H1 (cell line): ENCODE results near the gene TSPAN17. TPM values are rescaled to one million over a fixed set of nuclear protein-coding genes. Genes with fewer than 3 reads are reported as not detected.

ENCODE experiments used
- CTCF ChIA-PET: fragments of 300-600 bp; sonication (Branson Sonifier 250); formaldehyde crosslinking; loops from one replicate; lab custom pipeline; 2021; ENCODE audit not compliant: partially characterized antibody; lab: Charles Lee
- POLR2A ChIA-PET: fragments of 300-600 bp; sonication (Branson Sonifier 250); formaldehyde crosslinking; loops from one replicate; lab custom pipeline; 2021; ENCODE audit warnings: inconsistent platforms; ENCODE audit not compliant: partially characterized antibody; lab: Charles Lee
- DNase-seq, 2 experiments: peaks; one replicate each; pipeline versions ENCODE4 v3.0.0 to v3.0.0-alpha.2; 2010 to 2022; ENCODE audit warnings: low spot score in 2 of 2, low read depth in 1 of 2, mixed read lengths in 1 of 2
- FAIRE-seq: peaks from 2 replicates; lab custom pipeline; 2011; peaks lifted over from hg19 to GRCh38; lab: Jason Lieb, UNC
- H2AFZ ChIP-seq: 2 replicates; pipeline ENCODE4 v1.8.1; 2012; ENCODE audit warnings: low read length, inconsistent platforms
- H2AK5ac ChIP-seq: 2 replicates; pipeline ENCODE4 v1.6.1; 2013; ENCODE audit warnings: low read depth, low read length
- H2BK120ac ChIP-seq: replicated peaks from 2 replicates; pipeline ENCODE3; 2013; ENCODE audit warnings: low read depth, low read length, inconsistent platforms
- H2BK12ac ChIP-seq: 2 replicates; pipeline ENCODE4 v1.6.1; 2013; ENCODE audit warnings: low read depth, low read length
- H2BK15ac ChIP-seq: 2 replicates; pipeline ENCODE4 v1.6.1; 2013; ENCODE audit warnings: low read length
- H2BK20ac ChIP-seq: 2 replicates; pipeline ENCODE4 v1.6.1; 2013; ENCODE audit warnings: low read length
- H2BK5ac ChIP-seq: 2 replicates; pipeline ENCODE4 v1.6.1; 2013; ENCODE audit warnings: low read depth, low read length
- H3K14ac ChIP-seq: 2 replicates; pipeline ENCODE4 v1.6.1; 2013; ENCODE audit warnings: inconsistent platforms; ENCODE audit not compliant: insufficient read length
- H3K18ac ChIP-seq: 2 replicates; pipeline ENCODE4 v1.6.1; 2013; ENCODE audit warnings: low read length; ENCODE audit errors: extremely low read depth
- H3K23ac ChIP-seq: 2 replicates; pipeline ENCODE4 v1.6.1; 2013; ENCODE audit warnings: inconsistent platforms; ENCODE audit not compliant: insufficient read length
- H3K23me2 ChIP-seq: 2 replicates; pipeline ENCODE4 v1.6.1; 2013; ENCODE audit warnings: low read depth, low read length
- H3K27ac ChIP-seq: 2 replicates; pipeline ENCODE4 v1.6.1; 2011; ENCODE audit warnings: low read depth, low read length, inconsistent platforms
- H3K27me3 ChIP-seq, 4 experiments: replicated peaks in 1 of 4; 1 replicate in 1 of 4; 2 replicates in 3 of 4; pipeline versions ENCODE4 v1.6.1 to v1.8.1; 2011 to 2013; ENCODE audit warnings: low read length in 3 of 4, mild to moderate bottlenecking in 3 of 4, inconsistent platforms in 2 of 4, mixed read lengths in 2 of 4, moderate library complexity in 1 of 4; ENCODE audit not compliant: control insufficient read depth in 3 of 4, insufficient read depth in 3 of 4; ENCODE audit errors: extremely low read depth in 1 of 4
- H3K36me3 ChIP-seq, 4 experiments: 2 replicates each; pipeline versions ENCODE4 v1.6.1 to v1.8.1; 2011 to 2013; ENCODE audit warnings: mild to moderate bottlenecking in 4 of 4, low read length in 3 of 4, moderate library complexity in 2 of 4, control low read depth in 1 of 4, inconsistent platforms in 1 of 4; ENCODE audit not compliant: insufficient read depth in 4 of 4, control insufficient read depth in 2 of 4
- H3K4ac ChIP-seq: replicated peaks from 2 replicates; pipeline ENCODE3; 2013; ENCODE audit warnings: low read length, low read depth, mixed read lengths, inconsistent platforms; ENCODE audit not compliant: insufficient read length
- H3K4me1 ChIP-seq, 4 experiments: replicated peaks in 1 of 4; 1 replicate in 1 of 4; 2 replicates in 3 of 4; pipeline versions ENCODE4 v1.6.1 to v1.8.1; 2011 to 2013; ENCODE audit warnings: low read length in 3 of 4, inconsistent platforms in 2 of 4, mixed read lengths in 1 of 4; ENCODE audit not compliant: insufficient read depth in 4 of 4, control insufficient read depth in 3 of 4
- H3K4me2 ChIP-seq, 2 experiments: 2 replicates each; pipeline versions ENCODE4 v1.6.1 to v1.8.1; 2011 to 2013; ENCODE audit warnings: low read depth in 2 of 2, low read length in 2 of 2, control low read depth in 1 of 2, inconsistent platforms in 1 of 2, mild to moderate bottlenecking in 1 of 2; ENCODE audit not compliant: insufficient read depth in 1 of 2
- H3K4me3 ChIP-seq, 4 experiments: fragments of 200-600, 300-600 bp in 1 of 4; sonication (generic), shearing (Covaris generic), sonication (Bioruptor Twin) in 1 of 4; 2 replicates each; pipeline versions ENCODE4 v1.5.1 to v1.8.1; 2011 to 2016; ENCODE audit warnings: low read length in 4 of 4, low read depth in 3 of 4, control low read depth in 2 of 4, inconsistent platforms in 2 of 4, mild to moderate bottlenecking in 2 of 4, mixed read lengths in 1 of 4, moderate library complexity in 1 of 4; ENCODE audit not compliant: insufficient read depth in 2 of 4; ENCODE audit errors: extremely low read depth in 1 of 4
- H3K56ac ChIP-seq: replicated peaks from 2 replicates; pipeline ENCODE3; 2013; ENCODE audit warnings: low read depth, mild to moderate bottlenecking, mixed read lengths, low read length, inconsistent platforms; ENCODE audit not compliant: insufficient read length
- H3K79me1 ChIP-seq: 2 replicates; pipeline ENCODE4 v1.6.1; 2013; ENCODE audit warnings: low read depth, low read length, control low read depth
- H3K79me2 ChIP-seq, 2 experiments: 2 replicates each; pipeline versions ENCODE4 v1.6.1 to v1.8.1; 2012 to 2013; ENCODE audit warnings: low read length in 2 of 2, mild to moderate bottlenecking in 2 of 2, inconsistent platforms in 1 of 2; ENCODE audit not compliant: insufficient read depth in 2 of 2, control insufficient read depth in 1 of 2
- H3K9ac ChIP-seq, 4 experiments: replicated peaks in 1 of 4; 1 replicate in 1 of 4; 2 replicates in 3 of 4; pipeline versions ENCODE4 v1.6.1 to v1.8.1; 2011 to 2013; ENCODE audit warnings: low read depth in 3 of 4, low read length in 3 of 4, control low read depth in 2 of 4, mild to moderate bottlenecking in 2 of 4, moderate library complexity in 2 of 4, inconsistent platforms in 1 of 4; ENCODE audit errors: extremely low read depth in 1 of 4
- H3K9me3 ChIP-seq, 2 experiments: 2 replicates each; pipeline versions ENCODE4 v1.6.1 to v1.8.1; 2012 to 2013; ENCODE audit warnings: mild to moderate bottlenecking in 2 of 2, moderate library complexity in 2 of 2, control low read depth in 1 of 2, inconsistent platforms in 1 of 2, low read depth in 1 of 2, low read length in 1 of 2, mixed read lengths in 1 of 2; ENCODE audit not compliant: insufficient read depth in 2 of 2
- H4K20me1 ChIP-seq, 2 experiments: replicated peaks in 1 of 2; 2 replicates each; pipeline versions ENCODE3 to v1.8.1; 2011 to 2013; ENCODE audit warnings: inconsistent platforms in 2 of 2, low read length in 2 of 2, mild to moderate bottlenecking in 1 of 2; ENCODE audit not compliant: insufficient read depth in 2 of 2, control insufficient read depth in 1 of 2
- H4K5ac ChIP-seq: 2 replicates; pipeline ENCODE4 v1.6.1; 2013; ENCODE audit warnings: low read length, low read depth, mixed read lengths, inconsistent platforms; ENCODE audit not compliant: insufficient read length
- H4K8ac ChIP-seq: 2 replicates; pipeline ENCODE4 v1.8.0; 2013; ENCODE audit warnings: mild to moderate bottlenecking, moderate library complexity, low read length, inconsistent platforms; ENCODE audit not compliant: insufficient read depth; ENCODE audit errors: extremely low read depth
- H4K91ac ChIP-seq: replicated peaks from 2 replicates; pipeline ENCODE3; 2013; ENCODE audit warnings: low read length, mixed read lengths, inconsistent platforms; ENCODE audit not compliant: insufficient read length
- FOSL1 ChIP-seq: IDR thresholded peaks from 2 replicates; pipeline ENCODE4 v1.6.1; 2011; ENCODE audit warnings: mild to moderate bottlenecking, low read depth, low read length, moderate library complexity; ENCODE audit not compliant: insufficient read depth
- WGBS, 2 experiments: shearing (Covaris generic) in 1 of 2; methylation state at CpG; one replicate each; pipeline versions ENCODE4 v1.1.6 to v1.1.7; 2013 to 2015; ENCODE audit warnings: low lambda C conversion rate in 2 of 2, mixed read lengths in 2 of 2, inconsistent platforms in 1 of 2, low coverage in 1 of 2, missing lambda C conversion rate in 1 of 2; ENCODE audit not compliant: insufficient replicate concordance in 2 of 2, insufficient coverage in 1 of 2, insufficient read length in 1 of 2; ENCODE audit errors: extremely low coverage in 1 of 2, missing lambda C conversion rate in 1 of 2; 5-methylcytosine and 5-hydroxymethylcytosine counted together
- polyA plus RNA-seq, 7 experiments: library from polyadenylated mRNA; depleted of rRNA in 3 of 7; stranded (reverse) in 5 of 7; unstranded in 2 of 7; fragments of >200 nt in 5 of 7; fragments of 200-250 nt in 2 of 7; gene quantifications; 1 replicate in 5 of 7; 2 replicates in 1 of 7; 4 replicates in 1 of 7; pipeline versions ENCODE4 v1.2.1 to v1.2.3, GENCODE V29; 2011 to 2013; ENCODE audit warnings: missing spikeins in 2 of 7, mixed read lengths in 2 of 7
- total RNA-seq: library from RNA; stranded (reverse); fragmentation: NEBNext Ultra II Directional; extraction: Animal tissue kit (Norgen Biotek cat#: 25700); gene quantifications from 2 replicates; pipeline ENCODE4 v1.2.1, GENCODE V29; 2021
- TF ChIP-seq, protein P1 (sequence below): IDR thresholded peaks from 2 replicates; pipeline ENCODE4 v1.6.1; 2011; ENCODE audit warnings: low read depth, mild to moderate bottlenecking, low read length; ENCODE audit not compliant: insufficient read depth

TSPAN17 gene
- total and polyA plus RNA-seq, 2 of the 8 experiments (the other 6 are each of a cell fraction or from before 2014, with no cell fraction given) = 41.5 to 53.7 TPM

- Histone ChIP-seq H2BK5ac (no peak overlapping the region), H3K4ac (no peak overlapping the region), H4K20me1 (no peaks in the 10 kb centered on the region), H3K4me2 (no peak overlapping the region), H3K36me3 (no peaks in the 10 kb centered on the region), H3K9ac (no peak overlapping the region), H3K4me1 (peaks cover 0 to 10% (median 3%) of the 10 kb centered on the region in 4 experiments; a peak in 6 of 7 replicates), H2AK5ac (no peak overlapping the region), H2BK15ac (no peak overlapping the region), H3K27me3 (peaks cover 0 to 20% (median 19%) of the 10 kb centered on the region in 4 experiments; a peak in 6 of 7 replicates), H3K79me2 (no peaks in the 10 kb centered on the region), H4K5ac (no peak overlapping the region), H2BK12ac (0 out of 2 replicates have a peak overlapping the region, but pooled peaks have one; percentile 44), H3K27ac (no peak overlapping the region), H4K91ac (no peak overlapping the region), H2BK120ac (no peak overlapping the region), H3K56ac (no peak overlapping the region), H3K4me3 (no peak overlapping the region), H3K23me2 (peaks cover 7% of the 10 kb centered on the region; the same call in 1 of the 2 replicates), H3K79me1 (no peaks in the 10 kb centered on the region), H2BK20ac (no peak overlapping the region), H3K14ac (no peak overlapping the region), H3K23ac (no peak overlapping the region), H3K18ac (no peak overlapping the region), H2AFZ (no peak overlapping the region), H3K9me3 (no peaks in the 10 kb centered on the region), H4K8ac (no peak overlapping the region; the same call in 1 of the 2 replicates)
- DNase-seq (no peak), FAIRE-seq (no peak)
- WGBS, 2 experiments = 85% methylated on average over 12 of the region's 12 CpGs; no CpG with 5 or more reads in 1 of the 2 experiments
- ChIA-PET CTCF (interaction anchor here (0.8 to 35.1 kb wide), 12 partner anchors 10 to 331 kb away, joined by 3 to 859 read pairs (median 4); no protein-coding TSS in a partner anchor), POLR2A (interaction anchor here (0.5 to 1.6 kb wide), 6 partner anchors 9 to 48 kb away, joined by 3 to 7 read pairs (median 4); no protein-coding TSS in a partner anchor)
- no peak for TF ChIP-seq FOSL1
- TF ChIP-seq, protein P1, sequence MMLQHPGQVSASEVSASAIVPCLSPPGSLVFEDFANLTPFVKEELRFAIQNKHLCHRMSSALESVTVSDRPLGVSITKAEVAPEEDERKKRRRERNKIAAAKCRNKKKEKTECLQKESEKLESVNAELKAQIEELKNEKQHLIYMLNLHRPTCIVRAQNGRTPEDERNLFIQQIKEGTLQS = no peak
Measured at GRCh38 chr5:176677209-176677939, 30.1 kb downstream of the TSPAN17 start.
